HEK293 (cell line): Measurements from ENCODE around the gene PET100.

Experiments
- CTCF ChIA-PET: fragments of 350-600 bp; formaldehyde crosslinking; extraction: SDS; loops from one replicate; lab custom pipeline; 2021; ENCODE audit warnings: antibody characterized with exemption; lab: Yijun Ruan, JAX
- POLR2A ChIA-PET: fragments of 300-600 bp; formaldehyde crosslinking; extraction: SDS; loops from one replicate; lab custom pipeline; 2020; ENCODE audit warnings: antibody characterized with exemption, inconsistent platforms; lab: Yijun Ruan, JAX
- H3K27ac ChIP-seq: fragments of 200-500 bp; sonication (Bioruptor generic); 2 replicates; pipeline ENCODE4 v1.5.1; 2014; ENCODE audit warnings: low read depth, low read length, control low read depth, inconsistent platforms; ENCODE audit errors: extremely low read depth
- H3K36me3 ChIP-seq, 2 experiments: fragments of 200-500 bp in 1 of 2; sonication (Bioruptor generic) in 1 of 2; 1 replicate in 1 of 2; 2 replicates in 1 of 2; pipeline ENCODE4 v1.5.1; 2014 to 2017; ENCODE audit warnings: inconsistent platforms in 2 of 2, low read length in 2 of 2; ENCODE audit not compliant: control insufficient read depth in 2 of 2, insufficient read depth in 1 of 2
- H3K4me1 ChIP-seq: fragments of 200-500 bp; sonication (Bioruptor generic); 2 replicates; pipeline ENCODE4 v1.5.1; 2014; ENCODE audit warnings: mild to moderate bottlenecking, low read length, inconsistent platforms; ENCODE audit not compliant: control insufficient read depth, insufficient read depth
- H3K4me3 ChIP-seq: 2 replicates; pipeline ENCODE4 v1.5.1; 2011; ENCODE audit warnings: low read depth, mild to moderate bottlenecking, control low read depth, low read length, moderate library complexity
- H3K9me3 ChIP-seq: fragments of 200-500 bp; sonication (Bioruptor generic); 2 replicates; pipeline ENCODE4 v1.5.1; 2014; ENCODE audit warnings: low read depth, low read length, inconsistent platforms; ENCODE audit not compliant: control insufficient read depth, insufficient read depth
- GLI2 ChIP-seq: fragments of 450-650 bp; formaldehyde crosslinking; IDR thresholded peaks from 2 replicates; pipeline ENCODE4; 2017; ENCODE audit warnings: missing biosample characterization, missing genetic modification characterization, low read depth, borderline replicate concordance
- KLF1 ChIP-seq: fragments of 450-650 bp; formaldehyde crosslinking; IDR thresholded peaks from 2 replicates; pipeline ENCODE4 v1.5.1; 2016; ENCODE audit warnings: missing biosample characterization, missing genetic modification characterization
- KLF10 ChIP-seq: fragments of 450-650 bp; IDR thresholded peaks from 2 replicates; pipeline ENCODE4 v1.5.1; 2018; ENCODE audit warnings: missing biosample characterization, mild to moderate bottlenecking, missing genetic modification characterization
- KLF8 ChIP-seq: fragments of 450-650 bp; formaldehyde crosslinking; IDR thresholded peaks from 2 replicates; pipeline ENCODE4 v1.5.1; 2016; ENCODE audit warnings: missing biosample characterization, missing genetic modification characterization
- MYNN ChIP-seq: fragments of 450-650 bp; formaldehyde crosslinking; IDR thresholded peaks from 2 replicates; pipeline ENCODE4 v1.5.1; 2016; ENCODE audit warnings: missing biosample characterization, missing genetic modification characterization, borderline replicate concordance
- PATZ1 ChIP-seq: fragments of 450-650 bp; formaldehyde crosslinking; IDR thresholded peaks from 2 replicates; pipeline ENCODE4 v1.5.1; 2016; ENCODE audit warnings: missing biosample characterization, missing genetic modification characterization
- PRDM10 ChIP-seq: fragments of 450-650 bp; formaldehyde crosslinking; IDR thresholded peaks from 2 replicates; pipeline ENCODE4 v1.5.1; 2016; ENCODE audit warnings: missing biosample characterization, missing genetic modification characterization
- SCRT2 ChIP-seq: fragments of 450-650 bp; formaldehyde crosslinking; IDR thresholded peaks from 2 replicates; pipeline ENCODE4 v1.5.1; 2016; ENCODE audit warnings: missing biosample characterization, missing genetic modification characterization
- TCF7L2 ChIP-seq: IDR thresholded peaks from 2 replicates; pipeline ENCODE4 v1.6.1; 2011; ENCODE audit warnings: low read depth, mild to moderate bottlenecking, inconsistent platforms, low read length, moderate library complexity, borderline replicate concordance
- YY1 ChIP-seq: fragments of 450-650 bp; formaldehyde crosslinking; IDR thresholded peaks from 2 replicates; pipeline ENCODE4 v1.5.1; 2018; ENCODE audit warnings: missing biosample characterization, missing genetic modification characterization
- ZBTB17 ChIP-seq: fragments of 450-650 bp; formaldehyde crosslinking; IDR thresholded peaks from 2 replicates; pipeline ENCODE4 v1.5.1; 2016; ENCODE audit warnings: missing biosample characterization, missing genetic modification characterization
- ZNF132 ChIP-seq: fragments of 450-650 bp; formaldehyde crosslinking; IDR thresholded peaks from 2 replicates; pipeline ENCODE4 v1.5.1; 2017; ENCODE audit warnings: missing biosample characterization, missing genetic modification characterization, borderline replicate concordance
- ZNF140 ChIP-seq: fragments of 450-650 bp; formaldehyde crosslinking; IDR thresholded peaks from 2 replicates; pipeline ENCODE4 v1.5.1; 2016; ENCODE audit warnings: missing biosample characterization, missing genetic modification characterization
- ZNF202 ChIP-seq: fragments of 450-650 bp; formaldehyde crosslinking; IDR thresholded peaks from 2 replicates; pipeline ENCODE4 v1.5.1; 2016; ENCODE audit warnings: missing biosample characterization, missing genetic modification characterization, borderline replicate concordance
- ZNF350 ChIP-seq: fragments of 450-650 bp; formaldehyde crosslinking; IDR thresholded peaks from 2 replicates; pipeline ENCODE4 v1.5.0; 2017; ENCODE audit warnings: missing biosample characterization, mild to moderate bottlenecking, missing genetic modification characterization
- ZNF518A ChIP-seq: fragments of 450-650 bp; formaldehyde crosslinking; conservative IDR thresholded peaks from 2 replicates; pipeline ENCODE4 v1.5.1; 2016; ENCODE audit warnings: low read depth, missing biosample characterization, missing genetic modification characterization
- ZNF529 ChIP-seq: fragments of 450-650 bp; formaldehyde crosslinking; IDR thresholded peaks from 2 replicates; pipeline ENCODE4 v1.5.1; 2017; ENCODE audit warnings: missing genetic modification characterization, missing biosample characterization; ENCODE audit not compliant: insufficient replicate concordance
- ZNF600 ChIP-seq: fragments of 450-650 bp; formaldehyde crosslinking; IDR thresholded peaks from 2 replicates; pipeline ENCODE4 v1.5.1; 2016; ENCODE audit warnings: missing biosample characterization, missing genetic modification characterization
- ZNF660 ChIP-seq: fragments of 450-650 bp; IDR thresholded peaks from 2 replicates; pipeline ENCODE4 v1.5.1; 2018; ENCODE audit warnings: missing biosample characterization, mild to moderate bottlenecking, missing genetic modification characterization
- ZNF776 ChIP-seq: fragments of 450-650 bp; formaldehyde crosslinking; IDR thresholded peaks from 2 replicates; pipeline ENCODE4 v1.5.0; 2017; ENCODE audit warnings: missing biosample characterization, missing genetic modification characterization, borderline replicate concordance
- ZNF777 ChIP-seq: fragments of 450-650 bp; formaldehyde crosslinking; IDR thresholded peaks from 2 replicates; pipeline ENCODE4 v1.5.1; 2017; ENCODE audit warnings: missing biosample characterization, missing genetic modification characterization, borderline replicate concordance
- ZNF830 ChIP-seq: fragments of 450-650 bp; IDR thresholded peaks from 2 replicates; pipeline ENCODE4 v1.5.0; 2018; ENCODE audit warnings: missing biosample characterization, missing genetic modification characterization, low read depth, mild to moderate bottlenecking, moderate library complexity

Gene PET100

GRCh38 chr19:7617172-7617571 is 12.4 kb upstream of the PET100 start (continued):
- peak; percentile 27; the same call in 1 of the 2 replicates for TF ChIP-seq PATZ1 (tag by site-specific recombination)
- TF ChIP-seq ZNF132 (tag by site-specific recombination) = no peak
- no peak for TF ChIP-seq ZNF529 (tag by site-specific recombination)
- TF ChIP-seq ZNF777 = no peak
- TF ChIP-seq SCRT2 (tag by site-specific recombination) = peak; percentile 52; the same call in 1 of the 2 replicates
- TF ChIP-seq ZNF518A (tag by site-specific recombination) = no peak
- no peak for TF ChIP-seq KLF8 (tag by site-specific recombination)
- no peak for TF ChIP-seq MYNN (tag by site-specific recombination)
- TF ChIP-seq YY1 = no peak

- ChIA-PET POLR2A (interaction anchor here (0.5 to 0.8 kb wide), 3 partner anchors 12 to 375 kb away, joined by 3 to 4 read pairs (median 3); partner anchors contain the start of gene PET100), CTCF (interaction anchor here (1.9 kb wide), 1 partner anchor 49 kb away, joined by 10 read pairs; no protein-coding TSS in a partner anchor)
- Histone ChIP-seq H3K4me1 (no peaks in the 10 kb centered on the region; the same call in 1 of the 2 replicates), H3K9me3 (no peaks in the 10 kb centered on the region), H3K36me3 (peaks cover 0 to 70% of the 10 kb centered on the region in 2 experiments; a peak in 2 of 3 replicates), H3K4me3 (no peak overlapping the region)
- TF ChIP-seq ZNF529 (tag by site-specific recombination) (no peak), KLF1 (tag by site-specific recombination) (peak; percentile 99), KLF8 (tag by site-specific recombination) (peak; percentile 96)
- TF ChIP-seq, all 188 proteins: peak for 2
- no peak overlapping the region for H3K27ac ChIP-seq
Measured at GRCh38 chr19:7617735-7618134, 11.9 kb upstream of the PET100 start.

DNA sequence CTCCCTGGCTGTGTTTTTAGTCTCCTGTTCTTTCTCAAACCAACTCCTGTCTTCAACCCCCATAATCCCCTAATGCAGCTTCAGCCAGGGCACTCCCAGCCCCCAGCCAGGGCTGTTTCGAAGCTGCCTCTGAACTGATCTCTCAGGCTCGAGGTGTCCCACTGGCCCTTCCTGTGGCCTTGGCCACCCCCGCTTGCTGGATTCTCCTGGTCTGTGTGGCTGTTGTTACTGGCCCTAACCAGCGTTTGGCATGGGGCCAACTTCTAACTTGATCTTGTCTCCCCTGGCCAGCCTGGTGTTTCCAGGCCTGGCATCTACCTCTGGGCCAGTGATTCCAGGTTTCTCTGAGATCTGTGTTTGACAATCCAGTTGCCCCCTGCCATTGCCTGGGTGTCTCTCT is 11.2 kb upstream of the PET100 start:
- POLR2A ChIA-PET = interaction anchor here (0.6 to 2.0 kb wide), 3 partner anchors 11 to 66 kb away, joined by 3 to 5 read pairs (median 4); partner anchors contain the start of gene PET100
- H3K4me3 ChIP-seq = no peak overlapping the region
- CTCF ChIA-PET = interaction anchor here (0.5 to 1.9 kb wide), 2 partner anchors 26 to 50 kb away, joined by 3 to 10 read pairs; no protein-coding TSS in a partner anchor
- H3K36me3 ChIP-seq = peaks cover 0 to 76% of the 10 kb centered on the region in 2 experiments; a peak in 2 of 3 replicates
- H3K9me3 ChIP-seq = no peaks in the 10 kb centered on the region
- no peaks in the 10 kb centered on the region; the same call in 1 of the 2 replicates for H3K4me1 ChIP-seq
- no peak overlapping the region; the same call in 1 of the 2 replicates for H3K27ac ChIP-seq
- no peak for TF ChIP-seq ZNF600 (tag by site-specific recombination)
- TF ChIP-seq GLI2 = no peak
- TF ChIP-seq KLF10 (tag by site-specific recombination) = 0 out of 2 replicates have a peak, but pooled peaks have one; percentile 21
- peak; percentile 77; the same call in 1 of the 2 replicates for TF ChIP-seq ZNF776 (tag by site-specific recombination)
- no peak for TF ChIP-seq ZNF202 (tag by site-specific recombination)
- peak; percentile 32; the same call in 1 of the 2 replicates for TF ChIP-seq ZNF350
- 0 out of 2 replicates have a peak, but pooled peaks have one; percentile 34 for TF ChIP-seq ZNF660 (tag by site-specific recombination)
- 0 out of 2 replicates have a peak, but pooled peaks have one; percentile 13 for TF ChIP-seq PRDM10 (tag by site-specific recombination)
- peak; percentile 73; the same call in 1 of the 2 replicates for TF ChIP-seq ZNF830
- TF ChIP-seq TCF7L2 = no peak
- TF ChIP-seq ZNF140 (tag by site-specific recombination) = no peak
- peak; percentile 74 for TF ChIP-seq ZBTB17 (tag by site-specific recombination)
